ENCODE results near the gene PLEKHG3. TPM values are rescaled to one million over a fixed set of nuclear protein-coding genes. Genes with fewer than 3 reads are reported as not detected.

PLEKHG3 gene
- total RNA-seq, 2 experiments from 2014 or later: 3.9 to 4.5 TPM

GRCh38 chr14:64758025-64758521 lies 53.8 kb downstream of the PLEKHG3 start:
- CTCF ChIA-PET: no interaction called here
- POLR2A ChIA-PET: no interaction called here

GRCh38 chr14:64758691-64759554 lies 54.7 kb downstream of the PLEKHG3 start:
- ChIA-PET CTCF (no interaction called here), POLR2A (no interaction called here)

- CTCF ChIA-PET: interaction anchor here (0.6 to 0.9 kb wide), 2 partner anchors 64 to 353 kb away, joined by 3 to 4 read pairs; no protein-coding TSS in a partner anchor
- POLR2A ChIA-PET: no interaction called here
These were observed 55.3 kb downstream of the PLEKHG3 start for GRCh38 chr14:64759555-64759938.

GRCh38 chr14:64760146-64760755 lies 56.0 kb downstream of the PLEKHG3 start:
- CTCF ChIA-PET: interaction anchor here (0.6 to 1.6 kb wide), 3 partner anchors 12 to 353 kb away, joined by 3 to 4 read pairs (median 4); no protein-coding TSS in a partner anchor
- POLR2A ChIA-PET: no interaction called here

GRCh38 chr14:64760916-64761315 lies 56.7 kb downstream of the PLEKHG3 start:
- POLR2A ChIA-PET: no interaction called here
- CTCF ChIA-PET: interaction anchor here (1.6 kb wide), 1 partner anchor 11 kb away, joined by 4 read pairs; no protein-coding TSS in a partner anchor

GRCh38 chr14:64761441-64762043 lies 57.3 kb downstream of the PLEKHG3 start:
- POLR2A ChIA-PET: no interaction called here
- CTCF ChIA-PET: interaction anchor here (1.2 to 1.6 kb wide), 3 partner anchors 11 to 130 kb away, joined by 3 to 4 read pairs (median 4); no protein-coding TSS in a partner anchor

GRCh38 chr14:64762044-64763034 lies 58.1 kb downstream of the PLEKHG3 start:
- ChIA-PET CTCF (interaction anchor here (1.2 to 1.3 kb wide), 2 partner anchors 28 to 129 kb away, joined by 3 to 4 read pairs; no protein-coding TSS in a partner anchor), POLR2A (no interaction called here)

- POLR2A ChIA-PET: no interaction called here
- CTCF ChIA-PET: interaction anchor here (1.3 kb wide), 1 partner anchor 27 kb away, joined by 4 read pairs; no protein-coding TSS in a partner anchor
These were observed 59.0 kb downstream of the PLEKHG3 start for GRCh38 chr14:64763085-64763782.

GRCh38 chr14:64763801-64764621 lies 59.8 kb downstream of the PLEKHG3 start:
- ChIA-PET CTCF (interaction anchor here (1.0 to 1.7 kb wide), 11 partner anchors 12 to 210 kb away, joined by 3 to 6 read pairs (median 4); no protein-coding TSS in a partner anchor), POLR2A (no interaction called here)

GRCh38 chr14:64764641-64765520 lies 60.7 kb downstream of the PLEKHG3 start:
- CTCF ChIA-PET: interaction anchor here (0.5 to 1.7 kb wide), 13 partner anchors 11 to 211 kb away, joined by 3 to 6 read pairs (median 3); no protein-coding TSS in a partner anchor
- POLR2A ChIA-PET: no interaction called here

- ChIA-PET CTCF (interaction anchor here (0.8 to 1.7 kb wide), 4 partner anchors 10 to 95 kb away, joined by 3 to 6 read pairs (median 4); no protein-coding TSS in a partner anchor), POLR2A (no interaction called here)
These were observed 61.6 kb downstream of the PLEKHG3 start for GRCh38 chr14:64765740-64766302.

GRCh38 chr14:64766430-64767151 lies 62.4 kb downstream of the PLEKHG3 start:
- CTCF ChIA-PET: no interaction called here
- POLR2A ChIA-PET: no interaction called here

- CTCF ChIA-PET: no interaction called here
- POLR2A ChIA-PET: no interaction called here
These were observed 63.2 kb downstream of the PLEKHG3 start for GRCh38 chr14:64767215-64767964.

- CTCF ChIA-PET: no interaction called here
- POLR2A ChIA-PET: no interaction called here
These were observed 64.3 kb downstream of the PLEKHG3 start for GRCh38 chr14:64768401-64769095.
